Measurements from ENCODE around the gene STK24. TPM values are rescaled to one million over a fixed set of nuclear protein-coding genes. Genes with fewer than 3 reads are reported as not detected.

Gene STK24
- polyA plus RNA-seq, 3 donors = 14.2 to 59.8 (median 28.9) TPM

DNA sequence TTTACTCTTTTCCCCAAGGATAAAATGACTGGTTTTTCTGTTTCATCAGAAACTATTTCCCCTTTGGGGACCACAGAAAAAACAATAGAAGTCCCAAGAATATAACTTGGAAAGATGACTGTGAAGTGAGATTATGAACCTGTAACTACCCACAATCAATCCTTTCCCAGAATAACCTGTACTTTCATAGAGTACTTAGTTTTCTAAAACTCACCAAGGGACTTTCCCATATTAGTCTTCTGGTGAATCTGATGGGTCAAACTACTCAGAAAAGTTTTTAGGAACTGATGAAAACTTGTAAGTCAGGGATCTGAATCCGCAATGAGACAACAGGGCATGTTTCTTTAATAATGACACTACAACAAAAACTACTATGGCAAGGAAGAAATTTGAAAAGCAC is 62.6 kb downstream of the STK24 start:
- peaks cover 85% of the 10 kb centered on the region for H3K79me2 ChIP-seq (ENCODE audit: insufficient read depth, low read length)
- H3K9ac ChIP-seq (ENCODE audit: insufficient read depth, low read length, poor library complexity, severe bottlenecking) = no peak overlapping the region
- no peak overlapping the region for H3K4me3 Mint-ChIP-seq
- no peaks in the 10 kb centered on the region for H3K27me3 Mint-ChIP-seq (ENCODE audit: low read depth in 3 of 3)
- intact Hi-C loops (cut with micrococcal nuclease) = no loop called here
- no peak overlapping the region for H3K27ac ChIP-seq (ENCODE audit: low read depth in 1 of 2, low read length in 2 of 2)
- peaks cover 17 to 25% of the 10 kb centered on the region in 2 donors for H3K4me1 ChIP-seq (ENCODE audit: control insufficient read depth in 1 of 2, insufficient read depth in 2 of 2, low read length in 2 of 2)
- no peak overlapping the region for H3K4me2 ChIP-seq (replicated peaks; ENCODE audit: extremely low read depth, low read length, poor library complexity, severe bottlenecking)
- H3K36me3 Mint-ChIP-seq = peaks cover 58 to 71% of the 10 kb centered on the region in 2 donors
- H2AFZ ChIP-seq (ENCODE audit: insufficient read depth, low read depth, low read length, poor library complexity, severe bottlenecking) = no peak overlapping the region
- H3K27me3 ChIP-seq (ENCODE audit: control insufficient read depth in 2 of 2, insufficient read depth in 2 of 2, low read length in 2 of 2) = no peaks in the 10 kb centered on the region
- peak overlapping the region in 1 of 7 donors; percentile 37 for H3K27ac Mint-ChIP-seq
- no CpG with 5 or more reads among the region's 1 CpG for WGBS (ENCODE audit: insufficient coverage)
- peaks cover 40% of the 10 kb centered on the region for H4K20me1 ChIP-seq (ENCODE audit: insufficient read depth, low read length)
- H3K9me3 ChIP-seq (replicated peaks in 1 of 2; ENCODE audit: control insufficient read depth in 1 of 2, insufficient read depth in 1 of 2, low read length in 2 of 2) = no peaks in the 10 kb centered on the region
- H3K9me3 Mint-ChIP-seq = no peaks in the 10 kb centered on the region
- no peak for DNase-seq
- peaks cover 0 to 68% of the 10 kb centered on the region in 2 donors for H3K36me3 ChIP-seq (replicated peaks in 1 of 2; ENCODE audit: control insufficient read depth in 1 of 2, insufficient read depth in 2 of 2, low read length in 2 of 2)
- peaks cover 37% of the 10 kb centered on the region for H3K4me1 Mint-ChIP-seq
- no peak overlapping the region for H3K4me3 ChIP-seq (replicated peaks in 1 of 3; ENCODE audit: low read depth in 2 of 3, low read length in 3 of 3)
- TF ChIP-seq, protein P1, sequence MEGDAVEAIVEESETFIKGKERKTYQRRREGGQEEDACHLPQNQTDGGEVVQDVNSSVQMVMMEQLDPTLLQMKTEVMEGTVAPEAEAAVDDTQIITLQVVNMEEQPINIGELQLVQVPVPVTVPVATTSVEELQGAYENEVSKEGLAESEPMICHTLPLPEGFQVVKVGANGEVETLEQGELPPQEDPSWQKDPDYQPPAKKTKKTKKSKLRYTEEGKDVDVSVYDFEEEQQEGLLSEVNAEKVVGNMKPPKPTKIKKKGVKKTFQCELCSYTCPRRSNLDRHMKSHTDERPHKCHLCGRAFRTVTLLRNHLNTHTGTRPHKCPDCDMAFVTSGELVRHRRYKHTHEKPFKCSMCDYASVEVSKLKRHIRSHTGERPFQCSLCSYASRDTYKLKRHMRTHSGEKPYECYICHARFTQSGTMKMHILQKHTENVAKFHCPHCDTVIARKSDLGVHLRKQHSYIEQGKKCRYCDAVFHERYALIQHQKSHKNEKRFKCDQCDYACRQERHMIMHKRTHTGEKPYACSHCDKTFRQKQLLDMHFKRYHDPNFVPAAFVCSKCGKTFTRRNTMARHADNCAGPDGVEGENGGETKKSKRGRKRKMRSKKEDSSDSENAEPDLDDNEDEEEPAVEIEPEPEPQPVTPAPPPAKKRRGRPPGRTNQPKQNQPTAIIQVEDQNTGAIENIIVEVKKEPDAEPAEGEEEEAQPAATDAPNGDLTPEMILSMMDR (IDR thresholded peaks at IDR 0.05) = no peak

DNA sequence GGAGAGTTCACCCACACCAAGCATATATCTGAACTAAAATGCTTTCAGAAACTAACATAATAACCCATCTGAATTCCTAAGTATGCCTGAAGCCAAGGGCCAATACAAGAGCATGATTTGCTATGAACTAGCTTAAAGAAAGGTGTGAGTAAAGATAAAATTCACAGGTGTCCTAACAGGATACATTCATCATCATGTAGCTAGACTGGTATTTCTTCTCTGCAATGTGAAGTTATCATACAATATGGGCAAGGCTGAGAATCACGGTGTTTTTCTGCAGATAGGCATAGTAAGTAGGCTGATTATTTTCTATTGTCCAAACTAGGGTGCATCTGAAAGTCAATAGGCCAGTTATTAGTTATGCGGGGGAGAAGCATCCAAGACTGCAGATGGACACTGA is 63.1 kb downstream of the STK24 start:
- Mint-ChIP-seq H3K27ac (no peak overlapping the region), H3K36me3 (peaks cover 58 to 67% of the 10 kb centered on the region in 2 donors), H3K4me1 (peaks cover 40% of the 10 kb centered on the region), H3K4me3 (no peak overlapping the region), H3K9me3 (no peaks in the 10 kb centered on the region), H3K27me3 (ENCODE audit: low read depth in 3 of 3) (no peaks in the 10 kb centered on the region)
- no peak overlapping the region for H3K4me2 ChIP-seq (replicated peaks; ENCODE audit: extremely low read depth, low read length, poor library complexity, severe bottlenecking)
- DNase-seq = no peak
- H3K9ac ChIP-seq (ENCODE audit: insufficient read depth, low read length, poor library complexity, severe bottlenecking) = no peak overlapping the region
- H3K9me3 ChIP-seq (replicated peaks in 1 of 2; ENCODE audit: control insufficient read depth in 1 of 2, insufficient read depth in 1 of 2, low read length in 2 of 2) = no peaks in the 10 kb centered on the region
- peaks cover 81% of the 10 kb centered on the region for H3K79me2 ChIP-seq (ENCODE audit: insufficient read depth, low read length)
- H3K4me3 ChIP-seq (replicated peaks in 1 of 3; ENCODE audit: low read depth in 2 of 3, low read length in 3 of 3) = no peak overlapping the region
- intact Hi-C loops (cut with micrococcal nuclease) = no loop called here
- H2AFZ ChIP-seq (ENCODE audit: insufficient read depth, low read depth, low read length, poor library complexity, severe bottlenecking) = no peak overlapping the region
- H3K4me1 ChIP-seq (ENCODE audit: control insufficient read depth in 1 of 2, insufficient read depth in 2 of 2, low read length in 2 of 2) = peaks cover 18 to 27% of the 10 kb centered on the region in 2 donors
- H4K20me1 ChIP-seq (ENCODE audit: insufficient read depth, low read length) = peaks cover 35% of the 10 kb centered on the region
- peak overlapping the region in 1 of 2 donors; percentile 44 for H3K27ac ChIP-seq (ENCODE audit: low read depth in 1 of 2, low read length in 2 of 2)
- H3K27me3 ChIP-seq (ENCODE audit: control insufficient read depth in 2 of 2, insufficient read depth in 2 of 2, low read length in 2 of 2) = no peaks in the 10 kb centered on the region
- peaks cover 0 to 64% of the 10 kb centered on the region in 2 donors for H3K36me3 ChIP-seq (replicated peaks in 1 of 2; ENCODE audit: control insufficient read depth in 1 of 2, insufficient read depth in 2 of 2, low read length in 2 of 2)
- TF ChIP-seq, protein P1 (IDR thresholded peaks at IDR 0.05) = no peak
- 100% methylated on average over 1 of the region's 2 CpGs for WGBS (ENCODE audit: insufficient coverage)
